Right lobe of liver (tissue), 6 donors: Measurements from ENCODE around the gene KISS1R. TPM values are rescaled to one million over a fixed set of nuclear protein-coding genes. Genes with fewer than 3 reads are reported as not detected.

ENCODE experiments used
- ATAC-seq, 4 donors: fragments of 200-7000 bp; cut with Tn5 transposase; one replicate each; pipeline ENCODE4 v1.9.1; 2020; ENCODE audit warnings: mild to moderate bottlenecking in 4 of 4, moderate library complexity in 4 of 4
- DNase-seq, 3 donors: peaks; one replicate each; pipeline ENCODE4 v3.0.0-alpha.2; 2020
- H3K27ac ChIP-seq, 3 donors: fragments of 200-600 bp; one replicate each; pipeline ENCODE4 v1.8.0; 2022
- H3K27me3 ChIP-seq, 2 donors: fragments of 200-600 bp; one replicate each; pipeline ENCODE4 v1.8.0; 2022
- H3K36me3 ChIP-seq, 4 donors: fragments of 200-600 bp; sonication (generic) in 1 of 4; one replicate each; pipeline versions ENCODE4 v1.5.1 to v1.8.0; 2017 to 2022; ENCODE audit warnings: control low read depth in 1 of 4
- H3K4me1 ChIP-seq, 4 donors: fragments of 200-600 bp; sonication (generic) in 1 of 4; one replicate each; pipeline versions ENCODE4 v1.5.1 to v1.8.0; 2017 to 2022; ENCODE audit warnings: control low read depth in 1 of 4
- H3K4me3 ChIP-seq, 3 donors: fragments of 200-600 bp; one replicate each; pipeline ENCODE4 v1.8.0; 2022
- H3K9me3 ChIP-seq, 4 donors: fragments of 200-600 bp; sonication (generic) in 1 of 4; one replicate each; pipeline versions ENCODE4 v1.5.1 to v1.8.0; 2017 to 2022; ENCODE audit warnings: control low read depth in 1 of 4
- CTCF ChIP-seq, 4 donors: fragments of 200-600 bp in 3 of 4; fragments of 450-650 bp in 1 of 4; IDR thresholded peaks; one replicate each; pipeline versions ENCODE4 v1.5.1 to v1.8.0; 2016 to 2022; ENCODE audit warnings: antibody characterized with exemption in 4 of 4, mild to moderate bottlenecking in 2 of 4
- POLR2A ChIP-seq: fragments of 450-650 bp; IDR thresholded peaks from one replicate; pipeline ENCODE4 v1.6.1; 2017; ENCODE audit warnings: antibody characterized with exemption, mild to moderate bottlenecking
- WGBS: methylation state at CpG from one replicate; pipeline ENCODE4 v1.1.6; 2018; ENCODE audit warnings: low coverage, low lambda C conversion rate; ENCODE audit not compliant: insufficient coverage; ENCODE audit errors: missing lambda C conversion rate; 5-methylcytosine and 5-hydroxymethylcytosine counted together
- intact Hi-C, 2 donors: fragments of 100-400 bp; cut with DNase I; formaldehyde crosslinking; loops; one replicate each; pipeline versions ENCODE4 v1.11.2 to v1.14.1; 2022
- total RNA-seq, 6 experiments: library from RNA; depleted of rRNA in 2 of 6; stranded (reverse); fragments of >200 nt in 2 of 6; fragmentation: NEBNext Ultra II Directional in 3 of 6; extraction: Animal tissue kit (Norgen Biotek cat#: 25700) in 3 of 6; gene quantifications; one replicate each; pipeline versions ENCODE4 v1.1.0 to v1.2.4, GENCODE V29; 2016 to 2023
- donor health status: DM: no; HTN: yes; CAD: no.
- donor health status: DM: no; HTN: no; CAD: no.
- donor health status: DM: no; HTN: no; CAD: no.
- donor health status: DM: no; HTN: yes; CAD: no.
- donor health status: DM: no; HTN: yes; CAD: no.

Gene KISS1R
- total RNA-seq, 6 experiments from 2014 or later, result 0.47 TPM; not detected in 5

GRCh38 chr19:961866-962620, 44.9 kb downstream of the KISS1R start:
- Histone ChIP-seq H3K4me1 (no peaks in the 10 kb centered on the region), H3K36me3 (peaks cover 0 to 3% (median 0%) of the 10 kb centered on the region in 4 donors), H3K9me3 (no peaks in the 10 kb centered on the region), H3K27me3 (no peaks in the 10 kb centered on the region), H3K4me3 (no peak overlapping the region), H3K27ac (no peak overlapping the region)
- intact Hi-C loops, result no loop called here
- TF ChIP-seq POLR2A (no peak), CTCF (IDR thresholded peaks at IDR 0.05) (no peak)
- ATAC-seq (no peak), DNase-seq (no peak)
- whole genome bisulfite sequencing, result 77% methylated on average over 7 of the region's 14 CpGs

- peaks cover 0 to 3% (median 0%) of the 10 kb centered on the region in 4 donors for H3K36me3 ChIP-seq
- H3K9me3 ChIP-seq, result no peaks in the 10 kb centered on the region
- ATAC-seq (no peak), DNase-seq (no peak)
- no peak for TF ChIP-seq CTCF (IDR thresholded peaks at IDR 0.05)
- no peak for TF ChIP-seq POLR2A
- intact Hi-C loops, result no loop called here
- no peaks in the 10 kb centered on the region for H3K4me1 ChIP-seq
- no peak overlapping the region for H3K27ac ChIP-seq
- no peak overlapping the region for H3K4me3 ChIP-seq
- H3K27me3 ChIP-seq, result no peaks in the 10 kb centered on the region
- WGBS, result 83% methylated on average over 8 of the region's 31 CpGs
Measured at GRCh38 chr19:962683-963400, 45.7 kb downstream of the KISS1R start.

- DNase-seq, result no peak
- no peak overlapping the region for H3K27ac ChIP-seq
- no CpG with 5 or more reads among the region's 11 CpGs for WGBS
- H3K27me3 ChIP-seq, result no peaks in the 10 kb centered on the region
- intact Hi-C loops, result no loop called here
- ATAC-seq, result no peak
- no peak overlapping the region for H3K4me3 ChIP-seq
- no peaks in the 10 kb centered on the region for H3K4me1 ChIP-seq
- peaks cover 0 to 6% (median 0%) of the 10 kb centered on the region in 4 donors for H3K36me3 ChIP-seq
- TF ChIP-seq CTCF (IDR thresholded peaks at IDR 0.05) (no peak), POLR2A (no peak)
- no peaks in the 10 kb centered on the region for H3K9me3 ChIP-seq
Measured at GRCh38 chr19:963486-963951, 46.4 kb downstream of the KISS1R start.

GRCh38 chr19:964116-964520, 47.0 kb downstream of the KISS1R start:
- DNase-seq (no peak), ATAC-seq (no peak)
- no peaks in the 10 kb centered on the region for H3K9me3 ChIP-seq
- no peaks in the 10 kb centered on the region for H3K4me1 ChIP-seq
- H3K27ac ChIP-seq, result no peak overlapping the region
- no peak overlapping the region for H3K4me3 ChIP-seq
- TF ChIP-seq POLR2A (no peak), CTCF (IDR thresholded peaks at IDR 0.05) (no peak)
- no peaks in the 10 kb centered on the region for H3K27me3 ChIP-seq
- no CpG with 5 or more reads among the region's 16 CpGs for WGBS
- intact Hi-C loops, result no loop called here
- H3K36me3 ChIP-seq, result peaks cover 0 to 11% (median 0%) of the 10 kb centered on the region in 4 donors
